Heart left ventricle (tissue), 16 donors: ENCODE data around the gene RAI1. TPM values are rescaled to one million over a fixed set of nuclear protein-coding genes. Genes with fewer than 3 reads are reported as not detected.

Experiments used
- ATAC-seq, 4 donors: fragments of 200-7000 bp; cut with Tn5 transposase; one replicate each; pipeline ENCODE4 v1.9.1; 2020 to 2022; ENCODE audit warnings: moderate library complexity in 4 of 4, mild to moderate bottlenecking in 3 of 4, moderate number of reproducible peaks in 1 of 4
- DNase-seq, 5 donors: peaks; one replicate each; pipeline ENCODE4 v3.0.0-alpha.2; 2020
- H3K27ac ChIP-seq, 12 donors: fragments of 200-600 bp; sonication (generic) in 4 of 12; one replicate each; pipeline versions ENCODE4 v1.5.0 to v1.8.0; 2016 to 2022; ENCODE audit warnings: mild to moderate bottlenecking in 2 of 12
- H3K27me3 ChIP-seq, 9 donors: fragments of 200-600 bp; sonication (generic) in 2 of 9; one replicate each; pipeline versions ENCODE4 v1.5.1 to v1.8.0; 2016 to 2022; ENCODE audit warnings: mild to moderate bottlenecking in 3 of 9
- H3K36me3 ChIP-seq, 9 donors: fragments of 200-600 bp; sonication (generic) in 2 of 9; one replicate each; pipeline versions ENCODE4 v1.5.0 to v1.8.0; 2018 to 2022; ENCODE audit warnings: mild to moderate bottlenecking in 2 of 9
- H3K4me1 ChIP-seq, 12 donors: fragments of 200-600 bp; sonication (generic) in 4 of 12; one replicate each; pipeline versions ENCODE4 v1.5.0 to v1.8.0; 2016 to 2022; ENCODE audit warnings: mild to moderate bottlenecking in 3 of 12
- H3K4me3 ChIP-seq, 12 donors: fragments of 200-600 bp; sonication (generic) in 4 of 12; one replicate each; pipeline versions ENCODE4 v1.5.0 to v1.8.0; 2017 to 2022; ENCODE audit warnings: mild to moderate bottlenecking in 9 of 12, moderate library complexity in 4 of 12
- H3K9me3 ChIP-seq, 12 donors: fragments of 200-600 bp; sonication (generic) in 4 of 12; one replicate each; pipeline versions ENCODE4 v1.5.0 to v1.8.0; 2016 to 2022; ENCODE audit warnings: mild to moderate bottlenecking in 1 of 12
- CTCF ChIP-seq, 12 donors: fragments of 200-600 bp; sonication (generic) in 4 of 12; IDR thresholded peaks; one replicate each; pipeline versions ENCODE4 v1.5.0 to v1.8.0; 2018 to 2022; ENCODE audit warnings: antibody characterized with exemption in 12 of 12, mild to moderate bottlenecking in 5 of 12
- POLR2A ChIP-seq, 2 donors: fragments of 450-650 bp; IDR thresholded peaks; one replicate each; pipeline ENCODE4 v1.6.1; 2017; ENCODE audit warnings: antibody characterized with exemption in 2 of 2, mild to moderate bottlenecking in 2 of 2, moderate library complexity in 2 of 2
- whole genome bisulfite sequencing, 4 donors: extraction: QIAGEN DNeasy Blood & Tissue Kit in 2 of 4; methylation state at CpG; one replicate each; pipeline versions ENCODE4 v1.1.5 to v1.1.7; 2013 to 2018; 5-methylcytosine and 5-hydroxymethylcytosine counted together
- intact Hi-C, 10 donors: fragments of 100-400 bp; cut with DNase I; formaldehyde crosslinking; loops; one replicate each; pipeline versions ENCODE4 v1.11.1 to v1.14.2; 2022
- polyA plus RNA-seq, 2 donors: library from polyadenylated mRNA; stranded (reverse); fragments of 200-250 nt; gene quantifications; one replicate each; pipeline ENCODE4 v1.2.3, GENCODE V29; 2013
- total RNA-seq, 9 donors: library from RNA; depleted of rRNA in 2 of 9; stranded (reverse); fragments of >200 nt in 2 of 9; fragmentation: NEBNext Ultra II Directional in 3 of 9; extraction: Animal tissue kit (Norgen Biotek cat#: 25700) in 3 of 9; gene quantifications; one replicate each; pipeline versions ENCODE4 v1.1.0 to v1.2.4, GENCODE V29; 2016 to 2023
- donor health status: ischemic (EF 13 %, LVEDD 7.1; RV severe dilation, severe dysfunction).
- donor health status: healthy with polysubstance abuse.
- donor health status: DM: no; HTN: yes; CAD: no.
- donor health status: DM: no; HTN: no; CAD: no.
- donor health status: ischemic (EF 25% LVEDD 6.9; RV normal size, moderate dysfunction).
- donor health status: ischemic (EF 25% LVEDD 5.7; RV mildly dilated, moderate dysfunction).
- donor health status: healthy.
- donor health status: DM: yes; HTN: yes; CAD: no.
- donor health status: ischemic (EF 35%, LVEDD 5.7; RV mildly dilated, moderate dysfunction).
- donor health status: nonischemic (EF 11% LVEDD 7.7; RV severe dilation, severe dysfunction).
- donor health status: DM: yes; HTN: yes; CAD: no.
- donor health status: PGD.
- donor health status: ischemic (EF 29% LVEDD 5.4; RV normal size, mild dysfunction).
- donor health status: nonischemic (EF 23%, LVEDD 6.1; RV moderate dilation, normal function).

RAI1 gene
- total and polyA plus RNA-seq, 11 donors: 15.1 to 37.2 (median 20.8) TPM

GRCh38 chr17:17810895-17811248 lies 129.6 kb downstream of the RAI1 start:
- peaks cover 0 to 52% (median 8%) of the 10 kb centered on the region in 9 donors for H3K36me3 ChIP-seq
- peaks cover 9 to 86% (median 38%) of the 10 kb centered on the region in 12 donors for H3K4me1 ChIP-seq
- H3K4me3 ChIP-seq: peak overlapping the region in 4 of 12 donors; percentile 26 to 46 (median 36)
- intact Hi-C loops: loop anchor here in 9 of 10 donors (1.0 to 10.0 kb wide), 11 partner anchors 49 to 226 kb away; partner anchors contain the start of genes ATPAF2 (in 3 of the 9), GID4 (in 3 of the 9) and RAI1 (in 2 of the 9)
- peak overlapping the region in 7 of 12 donors; percentile 60 to 84 (median 64) for H3K27ac ChIP-seq
- TF ChIP-seq POLR2A (IDR thresholded peaks at IDR 0.05): no peak
- 80 to 84% (median 81%) methylated on average over 27 of the region's 27 CpGs for WGBS, 4 donors
- DNase-seq (no peak), ATAC-seq (no peak)
- no peaks in the 10 kb centered on the region for H3K27me3 ChIP-seq
- no peaks in the 10 kb centered on the region for H3K9me3 ChIP-seq

GRCh38 chr17:17811381-17812210 lies 130.3 kb downstream of the RAI1 start:
- peak overlapping the region in 5 of 12 donors; percentile 3 to 71 (median 28) for H3K27ac ChIP-seq

GRCh38 chr17:17812211-17813054 lies 131.2 kb downstream of the RAI1 start:
- intact Hi-C loops: loop anchor here (1.0 to 10.0 kb wide), 11 partner anchors 48 to 225 kb away; partner anchors contain the start of genes ATPAF2 (in 3 of the 10), GID4 (in 3 of the 10) and RAI1 (in 1 of the 10)
- Histone ChIP-seq H3K4me1 (peaks cover 9 to 82% (median 30%) of the 10 kb centered on the region in 12 donors), H3K27ac (peak overlapping the region in 6 of 12 donors; percentile 3 to 71 (median 21)), H3K9me3 (no peaks in the 10 kb centered on the region), H3K4me3 (no peak overlapping the region), H3K36me3 (peaks cover 0 to 65% (median 14%) of the 10 kb centered on the region in 9 donors), H3K27me3 (no peaks in the 10 kb centered on the region)
- TF ChIP-seq CTCF (IDR thresholded peaks at IDR 0.05) (peak in 11 of 12 donors; percentile 99 to 100 (median 100)), POLR2A (IDR thresholded peaks at IDR 0.05) (no peak)
- ATAC-seq: peak; percentile 21 to 46 (median 40)
- peak; percentile 74 to 89 (median 77) for DNase-seq
- WGBS, 4 donors: 30 to 60% (median 51%) methylated on average over 21 to 59 of the region's 59 CpGs

More at GRCh38 chr17:17811381-17812210, 130.3 kb downstream of the RAI1 start:
- H3K4me1 ChIP-seq: peaks cover 9 to 86% (median 33%) of the 10 kb centered on the region in 12 donors
- no peak for ATAC-seq
- 23 to 35% (median 33%) methylated on average over 15 of the region's 15 CpGs for WGBS, 4 donors
- no peak overlapping the region for H3K4me3 ChIP-seq
- H3K27me3 ChIP-seq: no peaks in the 10 kb centered on the region
- intact Hi-C loops: loop anchor here (1.0 to 10.0 kb wide), 13 partner anchors 49 to 226 kb away; partner anchors contain the start of genes ATPAF2 (in 3 of the 10), GID4 (in 3 of the 10) and RAI1 (in 2 of the 10)
- DNase-seq: no peak
- H3K36me3 ChIP-seq: peaks cover 0 to 57% (median 8%) of the 10 kb centered on the region in 9 donors
- H3K9me3 ChIP-seq: no peaks in the 10 kb centered on the region
- TF ChIP-seq CTCF (IDR thresholded peaks at IDR 0.05): no peak
- TF ChIP-seq POLR2A (IDR thresholded peaks at IDR 0.05): no peak

GRCh38 chr17:17813055-17813724 lies 131.9 kb downstream of the RAI1 start:
- Histone ChIP-seq H3K27ac (peak overlapping the region in 4 of 12 donors; percentile 79 to 88 (median 80)), H3K4me1 (peaks cover 9 to 82% (median 30%) of the 10 kb centered on the region in 12 donors), H3K9me3 (no peaks in the 10 kb centered on the region), H3K36me3 (peaks cover 0 to 70% (median 19%) of the 10 kb centered on the region in 9 donors), H3K4me3 (no peak overlapping the region), H3K27me3 (no peaks in the 10 kb centered on the region)
- DNase-seq (no peak), ATAC-seq (no peak)
- intact Hi-C loops: loop anchor here in 9 of 10 donors (2.0 to 10.0 kb wide), 10 partner anchors 48 to 224 kb away; partner anchors contain the start of genes ATPAF2 (in 3 of the 9), GID4 (in 3 of the 9) and RAI1 (in 1 of the 9)
- TF ChIP-seq CTCF (IDR thresholded peaks at IDR 0.05): no peak
- WGBS, 4 donors: 92 to 98% (median 95%) methylated on average over 8 to 25 of the region's 25 CpGs
